ENCODE measurements around the gene KLHL29.

Gene KLHL29

GRCh38 chr2:23478933-23479683 lies 94.1 kb downstream of the KLHL29 start:
- H3K4me3 ChIP-seq (ENCODE audit: low read depth, low read length) = no peak overlapping the region
- TF ChIP-seq, protein P1, sequence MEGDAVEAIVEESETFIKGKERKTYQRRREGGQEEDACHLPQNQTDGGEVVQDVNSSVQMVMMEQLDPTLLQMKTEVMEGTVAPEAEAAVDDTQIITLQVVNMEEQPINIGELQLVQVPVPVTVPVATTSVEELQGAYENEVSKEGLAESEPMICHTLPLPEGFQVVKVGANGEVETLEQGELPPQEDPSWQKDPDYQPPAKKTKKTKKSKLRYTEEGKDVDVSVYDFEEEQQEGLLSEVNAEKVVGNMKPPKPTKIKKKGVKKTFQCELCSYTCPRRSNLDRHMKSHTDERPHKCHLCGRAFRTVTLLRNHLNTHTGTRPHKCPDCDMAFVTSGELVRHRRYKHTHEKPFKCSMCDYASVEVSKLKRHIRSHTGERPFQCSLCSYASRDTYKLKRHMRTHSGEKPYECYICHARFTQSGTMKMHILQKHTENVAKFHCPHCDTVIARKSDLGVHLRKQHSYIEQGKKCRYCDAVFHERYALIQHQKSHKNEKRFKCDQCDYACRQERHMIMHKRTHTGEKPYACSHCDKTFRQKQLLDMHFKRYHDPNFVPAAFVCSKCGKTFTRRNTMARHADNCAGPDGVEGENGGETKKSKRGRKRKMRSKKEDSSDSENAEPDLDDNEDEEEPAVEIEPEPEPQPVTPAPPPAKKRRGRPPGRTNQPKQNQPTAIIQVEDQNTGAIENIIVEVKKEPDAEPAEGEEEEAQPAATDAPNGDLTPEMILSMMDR (IDR thresholded peaks at IDR 0.05; ENCODE audit: borderline replicate concordance, insufficient read depth, low read depth, low read length) = no peak

DNA sequence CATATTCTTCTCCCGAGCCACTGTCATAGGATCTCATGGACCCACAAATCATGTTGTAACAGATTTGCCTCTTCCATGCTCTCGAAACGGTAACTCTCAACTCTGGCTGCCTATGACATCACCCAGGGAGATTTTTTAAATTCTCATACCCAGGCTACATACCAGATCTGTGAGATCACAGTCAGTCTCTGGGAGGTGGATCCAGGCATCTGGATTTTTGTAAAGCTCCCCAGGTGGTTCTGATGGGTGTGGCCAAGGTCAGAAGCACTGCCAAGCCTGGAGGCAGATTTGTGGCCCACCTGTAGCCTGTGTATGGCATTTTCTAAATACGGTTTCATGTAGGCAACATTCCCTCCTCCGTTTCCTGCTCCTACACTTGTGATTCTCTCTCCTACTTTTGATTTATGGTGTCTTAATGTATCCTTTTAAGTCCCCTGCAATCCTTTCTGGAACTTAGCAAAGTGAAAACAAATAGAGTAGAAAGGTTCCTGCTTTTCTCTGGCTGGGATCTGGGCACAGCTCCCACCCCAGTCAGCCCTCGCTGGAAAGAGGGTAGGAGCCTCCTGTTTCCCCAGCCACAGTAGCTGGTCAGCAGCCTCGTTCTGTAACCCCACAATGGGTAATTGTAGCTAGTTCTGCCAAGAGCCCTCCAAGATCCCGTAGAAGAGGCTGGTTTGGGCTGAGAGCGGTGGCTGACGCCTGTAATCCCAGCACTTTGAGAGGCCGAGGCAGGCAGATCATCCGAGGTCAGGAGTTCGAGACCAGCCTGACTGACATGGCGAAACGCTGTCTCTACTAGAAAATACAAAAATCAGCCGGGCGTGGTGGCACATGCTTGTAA lies 96.2 kb downstream of the KLHL29 start:
- no peak overlapping the region for H3K4me3 ChIP-seq (ENCODE audit: low read depth, low read length)
- TF ChIP-seq, protein P1 (IDR thresholded peaks at IDR 0.05; ENCODE audit: borderline replicate concordance, insufficient read depth, low read depth, low read length) = no peak

DNA sequence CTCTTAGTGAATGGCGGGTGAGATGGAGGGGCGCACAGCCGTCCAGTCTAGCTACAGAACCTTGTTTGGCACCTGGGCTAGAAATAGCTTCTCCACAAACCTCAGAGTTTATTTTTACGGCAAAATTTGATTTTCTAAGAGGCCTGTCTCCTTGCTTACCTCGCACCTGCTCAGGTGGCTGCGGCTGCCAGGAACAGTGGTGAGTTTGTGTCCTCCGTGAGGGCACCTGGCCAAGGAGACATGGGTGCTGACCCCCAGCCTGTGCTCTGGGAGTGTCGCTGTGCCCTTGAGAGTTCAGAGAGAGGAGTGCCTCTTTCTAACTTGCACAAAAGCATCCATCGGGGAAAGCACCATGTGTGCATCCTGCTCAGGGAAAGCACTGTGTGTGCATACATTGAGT lies 97.2 kb downstream of the KLHL29 start:
- TF ChIP-seq, protein P1 (IDR thresholded peaks at IDR 0.05; ENCODE audit: borderline replicate concordance, insufficient read depth, low read depth, low read length) = no peak
- no peak overlapping the region for H3K4me3 ChIP-seq (ENCODE audit: low read depth, low read length)

DNA sequence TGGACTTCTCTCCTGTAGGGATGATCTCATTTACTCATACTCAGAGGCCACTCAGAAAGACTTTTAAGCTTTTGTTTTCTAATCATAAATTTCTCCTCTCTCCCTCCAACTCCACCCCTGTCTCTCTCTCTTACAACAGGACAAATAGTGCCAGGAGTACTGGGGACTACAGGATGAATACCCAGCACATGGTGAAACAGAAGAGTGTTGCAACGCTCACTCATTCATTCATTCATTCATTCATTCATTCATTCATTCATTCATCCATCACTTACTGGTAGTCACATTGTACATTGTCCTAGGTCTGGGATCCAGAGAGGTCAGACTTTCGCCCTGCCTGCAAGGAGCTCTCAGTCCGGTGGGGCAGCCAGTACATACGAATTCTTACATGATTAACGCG lies 97.6 kb downstream of the KLHL29 start:
- no peak overlapping the region for H3K4me3 ChIP-seq (ENCODE audit: low read depth, low read length)
- TF ChIP-seq, protein P1 (IDR thresholded peaks at IDR 0.05; ENCODE audit: borderline replicate concordance, insufficient read depth, low read depth, low read length) = no peak

DNA sequence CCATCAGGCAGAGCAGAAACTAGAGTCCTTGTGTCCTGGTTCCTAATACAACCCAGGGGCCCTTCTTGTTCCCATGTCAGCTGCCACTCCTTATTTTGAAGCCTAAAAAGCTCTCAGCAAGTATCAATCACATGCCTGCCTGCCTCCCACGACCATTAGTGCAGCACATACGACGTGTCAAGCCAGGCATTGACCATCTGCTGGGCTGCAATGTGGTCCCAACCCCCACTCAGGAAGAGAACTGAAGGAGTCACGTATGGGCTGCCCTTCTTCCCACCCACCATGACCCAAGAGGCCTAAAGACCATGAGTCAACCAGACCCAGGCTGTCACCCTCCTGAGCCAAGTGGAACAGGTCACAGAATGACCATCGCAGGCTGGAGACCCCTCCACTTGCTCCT lies 98.8 kb downstream of the KLHL29 start:
- TF ChIP-seq, protein P1 (IDR thresholded peaks at IDR 0.05; ENCODE audit: borderline replicate concordance, insufficient read depth, low read depth, low read length) = no peak

DNA sequence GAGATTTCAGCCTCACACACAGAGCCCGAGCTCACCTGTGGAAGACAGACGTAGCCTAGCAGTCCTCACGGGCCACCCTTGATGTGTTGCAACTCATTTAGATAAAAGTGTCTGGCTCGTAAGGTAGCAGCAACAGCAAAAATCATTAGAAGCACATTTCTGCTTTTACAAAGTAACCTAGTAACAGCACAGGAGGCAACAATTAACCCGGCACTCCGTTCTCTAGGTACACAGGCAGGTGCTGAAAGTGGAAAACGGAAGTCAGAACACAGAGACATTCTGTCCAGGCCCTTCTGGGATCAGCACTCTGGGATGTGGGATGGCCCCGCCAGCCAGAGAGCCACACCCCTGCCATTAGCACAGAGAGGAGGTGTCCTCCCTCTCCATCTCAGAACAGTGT lies 99.3 kb downstream of the KLHL29 start:
- no peak overlapping the region for H3K4me3 ChIP-seq (ENCODE audit: low read depth, low read length)
- TF ChIP-seq, protein P1 (IDR thresholded peaks at IDR 0.05; ENCODE audit: borderline replicate concordance, insufficient read depth, low read depth, low read length) = no peak

More for the DNA sequence above, 98.8 kb downstream of the KLHL29 start:
- no peak overlapping the region for H3K4me3 ChIP-seq (ENCODE audit: low read depth, low read length)
